Parathyroid adenoma (tissue), 2 donors: ENCODE data around the gene SETD5.

Experiments used
- H2AFZ ChIP-seq: fragments of 300-600 bp; sonication (generic); one replicate; pipeline ENCODE4 v1.7.0; 2017; ENCODE audit warnings: antibody characterized with exemption, mild to moderate bottlenecking
- H3K27ac ChIP-seq: fragments of 300-600 bp; sonication (generic); one replicate; pipeline ENCODE4 v1.7.0; 2017
- H3K27me3 ChIP-seq: fragments of 300-600 bp; sonication (generic); one replicate; pipeline ENCODE4 v1.7.0; 2017; ENCODE audit warnings: low read length; ENCODE audit not compliant: control insufficient read depth, insufficient read depth
- H3K36me3 ChIP-seq: fragments of 300-600 bp; sonication (generic); one replicate; pipeline ENCODE4 v1.7.0; 2017; ENCODE audit warnings: low read length; ENCODE audit not compliant: control insufficient read depth, insufficient read depth
- H3K4me1 ChIP-seq: fragments of 300-600 bp; sonication (generic); one replicate; pipeline ENCODE4 v1.7.0; 2017; ENCODE audit warnings: control low read depth
- H3K4me2 ChIP-seq: fragments of 300-600 bp; sonication (generic); one replicate; pipeline ENCODE4 v1.7.0; 2017; ENCODE audit warnings: low read length
- H3K4me3 ChIP-seq: fragments of 300-600 bp; sonication (generic); one replicate; pipeline ENCODE4 v1.7.0; 2017; ENCODE audit warnings: low read depth, low read length
- H3K79me2 ChIP-seq: fragments of 300-600 bp; sonication (generic); one replicate; pipeline ENCODE4 v1.7.0; 2017; ENCODE audit warnings: control low read depth
- H3K9ac ChIP-seq: fragments of 300-600 bp; sonication (generic); one replicate; pipeline ENCODE4 v1.7.0; 2017; ENCODE audit warnings: mild to moderate bottlenecking
- H3K9me3 ChIP-seq: fragments of 300-600 bp; sonication (generic); one replicate; pipeline ENCODE4 v1.7.0; 2017; ENCODE audit warnings: low read length; ENCODE audit not compliant: control insufficient read depth
- TF ChIP-seq, protein P1 (sequence below): fragments of 300-600 bp; sonication (generic); IDR thresholded peaks from one replicate; pipeline ENCODE4 v1.7.0; 2017; ENCODE audit warnings: antibody characterized with exemption, mild to moderate bottlenecking
- donor health status: primary hyperparathyroidism.

The SETD5 gene

GRCh38 chr3:9508781-9509180, 111.4 kb downstream of the SETD5 start:
- Histone ChIP-seq H3K9me3 (no peaks in the 10 kb centered on the region), H3K9ac (no peak overlapping the region), H3K27ac (no peak overlapping the region), H3K36me3 (no peaks in the 10 kb centered on the region), H2AFZ (no peak overlapping the region), H3K79me2 (no peaks in the 10 kb centered on the region), H3K4me2 (no peak overlapping the region), H3K4me1 (peaks cover 3% of the 10 kb centered on the region), H3K4me3 (no peak overlapping the region), H3K27me3 (no peaks in the 10 kb centered on the region)
- TF ChIP-seq, protein P1, sequence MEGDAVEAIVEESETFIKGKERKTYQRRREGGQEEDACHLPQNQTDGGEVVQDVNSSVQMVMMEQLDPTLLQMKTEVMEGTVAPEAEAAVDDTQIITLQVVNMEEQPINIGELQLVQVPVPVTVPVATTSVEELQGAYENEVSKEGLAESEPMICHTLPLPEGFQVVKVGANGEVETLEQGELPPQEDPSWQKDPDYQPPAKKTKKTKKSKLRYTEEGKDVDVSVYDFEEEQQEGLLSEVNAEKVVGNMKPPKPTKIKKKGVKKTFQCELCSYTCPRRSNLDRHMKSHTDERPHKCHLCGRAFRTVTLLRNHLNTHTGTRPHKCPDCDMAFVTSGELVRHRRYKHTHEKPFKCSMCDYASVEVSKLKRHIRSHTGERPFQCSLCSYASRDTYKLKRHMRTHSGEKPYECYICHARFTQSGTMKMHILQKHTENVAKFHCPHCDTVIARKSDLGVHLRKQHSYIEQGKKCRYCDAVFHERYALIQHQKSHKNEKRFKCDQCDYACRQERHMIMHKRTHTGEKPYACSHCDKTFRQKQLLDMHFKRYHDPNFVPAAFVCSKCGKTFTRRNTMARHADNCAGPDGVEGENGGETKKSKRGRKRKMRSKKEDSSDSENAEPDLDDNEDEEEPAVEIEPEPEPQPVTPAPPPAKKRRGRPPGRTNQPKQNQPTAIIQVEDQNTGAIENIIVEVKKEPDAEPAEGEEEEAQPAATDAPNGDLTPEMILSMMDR, result no peak

GRCh38 chr3:9512456-9513045, 115.1 kb downstream of the SETD5 start:
- Histone ChIP-seq H3K9me3 (no peaks in the 10 kb centered on the region), H3K27me3 (no peaks in the 10 kb centered on the region), H3K4me3 (no peak overlapping the region), H3K27ac (no peak overlapping the region), H3K79me2 (no peaks in the 10 kb centered on the region), H3K4me2 (no peak overlapping the region), H3K4me1 (no peaks in the 10 kb centered on the region), H3K9ac (no peak overlapping the region), H3K36me3 (no peaks in the 10 kb centered on the region), H2AFZ (no peak overlapping the region)
- TF ChIP-seq, protein P1, result no peak

DNA sequence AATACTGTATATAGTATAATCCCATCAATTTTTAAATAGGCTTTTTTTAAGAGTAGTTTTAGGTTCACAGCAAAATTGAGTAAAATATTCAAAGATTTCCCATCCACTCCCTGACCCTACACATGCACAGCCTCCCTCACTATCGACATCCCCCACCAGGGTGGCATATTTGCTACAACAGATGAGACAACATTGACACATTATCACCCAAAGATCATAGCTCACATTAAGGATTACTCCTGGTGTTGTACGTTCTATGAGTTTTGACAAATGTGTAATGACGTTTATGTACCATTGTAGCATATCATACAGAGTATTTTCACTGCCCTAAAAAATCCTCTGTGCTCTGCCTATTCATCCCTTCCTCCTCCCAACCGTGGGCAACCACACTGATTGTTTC, 116.9 kb downstream of the SETD5 start:
- no peaks in the 10 kb centered on the region for H3K4me1 ChIP-seq
- no peaks in the 10 kb centered on the region for H3K36me3 ChIP-seq
- TF ChIP-seq, protein P1, result no peak
- H3K27me3 ChIP-seq, result no peaks in the 10 kb centered on the region
- H3K27ac ChIP-seq, result no peak overlapping the region
- no peak overlapping the region for H3K4me3 ChIP-seq
- H3K4me2 ChIP-seq, result no peak overlapping the region
- no peaks in the 10 kb centered on the region for H3K79me2 ChIP-seq
- no peaks in the 10 kb centered on the region for H3K9me3 ChIP-seq
- H2AFZ ChIP-seq, result no peak overlapping the region
- no peak overlapping the region for H3K9ac ChIP-seq

DNA sequence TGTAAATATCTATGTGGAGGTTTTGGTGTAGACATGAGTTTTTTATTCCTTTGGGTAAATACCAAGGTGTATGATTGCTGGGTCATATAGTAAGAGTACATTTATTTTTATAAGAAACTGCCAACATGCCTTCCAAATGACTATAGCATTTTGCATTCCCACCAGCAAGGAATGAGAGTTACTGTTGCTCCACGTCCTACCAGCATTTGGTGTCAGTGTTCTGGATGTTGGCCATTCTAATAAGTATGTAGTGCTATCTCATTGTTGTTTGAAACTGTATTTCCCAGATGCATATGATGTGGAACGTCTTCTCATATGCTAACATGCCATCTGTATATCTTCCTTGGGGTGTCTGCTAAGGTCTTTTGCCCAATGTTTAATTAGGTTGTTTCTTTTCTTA, 117.5 kb downstream of the SETD5 start:
- H3K4me3 ChIP-seq, result no peak overlapping the region
- no peak overlapping the region for H3K4me2 ChIP-seq
- no peak overlapping the region for H3K9ac ChIP-seq
- H3K9me3 ChIP-seq, result no peaks in the 10 kb centered on the region
- no peak overlapping the region for H2AFZ ChIP-seq
- TF ChIP-seq, protein P1, result no peak
- H3K4me1 ChIP-seq, result no peaks in the 10 kb centered on the region
- no peaks in the 10 kb centered on the region for H3K27me3 ChIP-seq
- no peaks in the 10 kb centered on the region for H3K79me2 ChIP-seq
- H3K27ac ChIP-seq, result no peak overlapping the region
- H3K36me3 ChIP-seq, result no peaks in the 10 kb centered on the region

DNA sequence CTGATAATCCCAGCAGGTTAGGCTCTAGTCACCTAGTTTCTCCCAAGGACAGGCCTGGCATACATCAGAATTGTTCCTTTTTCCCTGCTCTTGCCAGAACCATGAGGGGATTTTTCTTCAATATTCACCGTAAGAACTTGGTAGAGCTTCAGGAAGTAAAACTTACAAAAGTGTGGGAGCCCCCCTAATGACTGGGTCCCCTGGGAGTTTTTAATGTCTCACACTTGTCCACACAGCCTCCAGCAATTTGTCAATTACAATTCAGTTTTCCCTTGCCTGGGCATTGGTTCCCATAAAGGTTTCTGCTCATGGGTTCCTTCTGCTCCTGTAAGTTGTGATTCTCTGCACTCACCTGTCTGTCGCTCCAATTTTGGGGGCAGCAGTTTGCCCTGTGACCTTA, 127.7 kb downstream of the SETD5 start:
- H2AFZ ChIP-seq, result no peak overlapping the region
- no peak overlapping the region for H3K9ac ChIP-seq
- no peaks in the 10 kb centered on the region for H3K27me3 ChIP-seq
- no peak overlapping the region for H3K4me3 ChIP-seq
- H3K4me1 ChIP-seq, result no peaks in the 10 kb centered on the region
- H3K4me2 ChIP-seq, result no peak overlapping the region
- no peaks in the 10 kb centered on the region for H3K79me2 ChIP-seq
- H3K36me3 ChIP-seq, result no peaks in the 10 kb centered on the region
- H3K9me3 ChIP-seq, result no peaks in the 10 kb centered on the region
- no peak overlapping the region for H3K27ac ChIP-seq
- TF ChIP-seq, protein P1, result no peak
